ENCODE data around the gene DEDD2. TPM values are rescaled to one million over a fixed set of nuclear protein-coding genes. Genes with fewer than 3 reads are reported as not detected.

The DEDD2 gene
- polyA plus RNA-seq, 1 of the 3 experiments (the other 2 are of a cell fraction) = 30.2 TPM

- TF ChIP-seq REST (IDR thresholded peaks at IDR 0.05; ENCODE audit: low read depth, low read length) = no peak
- no peak for TF ChIP-seq CHD2 (IDR thresholded peaks at IDR 0.05; ENCODE audit: low read length, partially characterized antibody)
Measured at GRCh38 chr19:42156571-42156970, 60.9 kb downstream of the DEDD2 start (continued).

- DNase-seq = no peak
- CTCF ChIA-PET = interaction anchor here (1.1 to 2.8 kb wide), 3 partner anchors 21 to 48 kb away, joined by 3 to 10 read pairs (median 4); no protein-coding TSS in a partner anchor
- Histone ChIP-seq H3K4me2 (no peak overlapping the region), H3K27ac (ENCODE audit: low read depth in 2 of 2, low read length in 1 of 2) (no peak overlapping the region), H2AFZ (ENCODE audit: low read depth) (no peak overlapping the region), H4K20me1 (ENCODE audit: insufficient read depth) (no peaks in the 10 kb centered on the region), H3K9me3 (no peaks in the 10 kb centered on the region), H3K27me3 (ENCODE audit: insufficient read depth) (peaks cover 48% of the 10 kb centered on the region), H3K9me2 (no peaks in the 10 kb centered on the region), H3K4me1 (ENCODE audit: control insufficient read depth in 1 of 2, insufficient read depth in 2 of 2, low read depth in 1 of 2, low read length in 1 of 2) (peaks cover 0 to 14% of the 10 kb centered on the region in 2 experiments; a peak in 1 of 4 replicates), H3K9ac (no peak overlapping the region), H3K36me3 (replicated peaks in 1 of 2; ENCODE audit: control insufficient read depth in 1 of 2, insufficient read depth in 2 of 2, low read length in 1 of 2) (no peaks in the 10 kb centered on the region), H3K79me2 (ENCODE audit: insufficient read depth) (no peaks in the 10 kb centered on the region), H3F3A (replicated peaks; ENCODE audit: insufficient read depth) (no peaks in the 10 kb centered on the region), H3K4me3 (ENCODE audit: low read depth in 2 of 2, low read length in 1 of 2) (no peak overlapping the region)
- TF ChIP-seq CTCF (IDR thresholded peaks at IDR 0.05) (no peak), TAF1 (IDR thresholded peaks at IDR 0.05; ENCODE audit: borderline replicate concordance, low read depth, low read length) (no peak), EZH2phosphoT487 (IDR thresholded peaks at IDR 0.05; ENCODE audit: borderline replicate concordance, low read depth) (no peak), ELF1 (IDR thresholded peaks at IDR 0.05) (no peak), FOSL2 (IDR thresholded peaks at IDR 0.05; ENCODE audit: borderline replicate concordance, low read depth) (no peak), MEF2A (IDR thresholded peaks at IDR 0.05; ENCODE audit: borderline replicate concordance, low read depth) (no peak), TEAD4 (IDR thresholded peaks at IDR 0.05; ENCODE audit: borderline replicate concordance, insufficient read depth) (no peak)
- TF ChIP-seq, protein P1, sequence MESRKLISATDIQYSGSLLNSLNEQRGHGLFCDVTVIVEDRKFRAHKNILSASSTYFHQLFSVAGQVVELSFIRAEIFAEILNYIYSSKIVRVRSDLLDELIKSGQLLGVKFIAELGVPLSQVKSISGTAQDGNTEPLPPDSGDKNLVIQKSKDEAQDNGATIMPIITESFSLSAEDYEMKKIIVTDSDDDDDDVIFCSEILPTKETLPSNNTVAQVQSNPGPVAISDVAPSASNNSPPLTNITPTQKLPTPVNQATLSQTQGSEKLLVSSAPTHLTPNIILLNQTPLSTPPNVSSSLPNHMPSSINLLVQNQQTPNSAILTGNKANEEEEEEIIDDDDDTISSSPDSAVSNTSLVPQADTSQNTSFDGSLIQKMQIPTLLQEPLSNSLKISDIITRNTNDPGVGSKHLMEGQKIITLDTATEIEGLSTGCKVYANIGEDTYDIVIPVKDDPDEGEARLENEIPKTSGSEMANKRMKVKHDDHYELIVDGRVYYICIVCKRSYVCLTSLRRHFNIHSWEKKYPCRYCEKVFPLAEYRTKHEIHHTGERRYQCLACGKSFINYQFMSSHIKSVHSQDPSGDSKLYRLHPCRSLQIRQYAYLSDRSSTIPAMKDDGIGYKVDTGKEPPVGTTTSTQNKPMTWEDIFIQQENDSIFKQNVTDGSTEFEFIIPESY (IDR thresholded peaks at IDR 0.05; ENCODE audit: borderline replicate concordance, low read depth) = no peak
- TF ChIP-seq, protein P2, sequence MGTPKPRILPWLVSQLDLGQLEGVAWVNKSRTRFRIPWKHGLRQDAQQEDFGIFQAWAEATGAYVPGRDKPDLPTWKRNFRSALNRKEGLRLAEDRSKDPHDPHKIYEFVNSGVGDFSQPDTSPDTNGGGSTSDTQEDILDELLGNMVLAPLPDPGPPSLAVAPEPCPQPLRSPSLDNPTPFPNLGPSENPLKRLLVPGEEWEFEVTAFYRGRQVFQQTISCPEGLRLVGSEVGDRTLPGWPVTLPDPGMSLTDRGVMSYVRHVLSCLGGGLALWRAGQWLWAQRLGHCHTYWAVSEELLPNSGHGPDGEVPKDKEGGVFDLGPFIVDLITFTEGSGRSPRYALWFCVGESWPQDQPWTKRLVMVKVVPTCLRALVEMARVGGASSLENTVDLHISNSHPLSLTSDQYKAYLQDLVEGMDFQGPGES (IDR thresholded peaks at IDR 0.05; ENCODE audit: low read depth, low read length) = no peak
- POLR2A ChIA-PET = no interaction called here
- 63% methylated on average over 9 of the region's 10 CpGs for WGBS (ENCODE audit: low lambda C conversion rate)
Measured at GRCh38 chr19:42155796-42156195, 61.7 kb downstream of the DEDD2 start.
